ENCODE data around the gene PSRC1. TPM values are rescaled to one million over a fixed set of nuclear protein-coding genes. Genes with fewer than 3 reads are reported as not detected.

PSRC1 gene
- polyA plus RNA-seq, 1 of the 3 experiments (the other 2 are of a cell fraction) = 19.4 TPM

- no peaks in the 10 kb centered on the region for H3F3A ChIP-seq (replicated peaks; ENCODE audit: insufficient read depth)
- H3K4me2 ChIP-seq = no peak overlapping the region
- H3K9me3 ChIP-seq = no peaks in the 10 kb centered on the region
- H3K36me3 ChIP-seq (replicated peaks in 1 of 2; ENCODE audit: control insufficient read depth in 1 of 2, insufficient read depth in 2 of 2, low read length in 1 of 2) = no peaks in the 10 kb centered on the region
- POLR2A ChIA-PET = no interaction called here
- DNase-seq = no peak
- CTCF ChIA-PET = interaction anchor here (0.8 kb wide), 1 partner anchor 105 kb away, joined by 3 read pairs; the partner anchor contains the start of gene SORT1
- no peak overlapping the region for H2AFZ ChIP-seq (ENCODE audit: low read depth)
- no peak overlapping the region for H3K9ac ChIP-seq
- H3K27ac ChIP-seq (ENCODE audit: low read depth in 2 of 2, low read length in 1 of 2) = no peak overlapping the region
- 88% methylated on average over 9 of the region's 9 CpGs for WGBS (ENCODE audit: low lambda C conversion rate)
- TF ChIP-seq EZH2phosphoT487 (IDR thresholded peaks at IDR 0.05; ENCODE audit: borderline replicate concordance, low read depth) (no peak), NRF1 (IDR thresholded peaks at IDR 0.05; ENCODE audit: low read depth, low read length) (no peak), RCOR1 (IDR thresholded peaks at IDR 0.05; ENCODE audit: low read length) (no peak), MXI1 (IDR thresholded peaks at IDR 0.05; ENCODE audit: low read depth, low read length) (no peak), JUND (IDR thresholded peaks at IDR 0.05) (no peak), ELF1 (IDR thresholded peaks at IDR 0.05) (no peak), FOXJ3 (CRISPR knock-in tag; IDR thresholded peaks at IDR 0.05) (no peak), GABPA (IDR thresholded peaks at IDR 0.05; ENCODE audit: low read depth) (no peak)
- no peaks in the 10 kb centered on the region; a peak in 1 of 4 replicates for H3K4me1 ChIP-seq (ENCODE audit: control insufficient read depth in 1 of 2, insufficient read depth in 2 of 2, low read depth in 1 of 2, low read length in 1 of 2)
- no peaks in the 10 kb centered on the region for H3K79me2 ChIP-seq (ENCODE audit: insufficient read depth)
- no peaks in the 10 kb centered on the region for H4K20me1 ChIP-seq (ENCODE audit: insufficient read depth)
- H3K9me2 ChIP-seq = no peaks in the 10 kb centered on the region
- H3K4me3 ChIP-seq (ENCODE audit: low read depth in 2 of 2, low read length in 1 of 2) = no peak overlapping the region
- H3K27me3 ChIP-seq (ENCODE audit: insufficient read depth) = no peaks in the 10 kb centered on the region
These were observed 9.4 kb upstream of the PSRC1 start for GRCh38 chr1:109292364-109292763.

GRCh38 chr1:109290998-109291397 lies 8.1 kb upstream of the PSRC1 start:
- TF ChIP-seq RCOR1 (IDR thresholded peaks at IDR 0.05; ENCODE audit: low read length) (no peak), FOSL2 (IDR thresholded peaks at IDR 0.05; ENCODE audit: borderline replicate concordance, low read depth) (no peak), ZBTB33 (IDR thresholded peaks at IDR 0.05; ENCODE audit: borderline replicate concordance, low read depth) (no peak), RAD21 (IDR thresholded peaks at IDR 0.05; ENCODE audit: low read length) (no peak), CTCF (IDR thresholded peaks at IDR 0.05) (no peak), TCF12 (IDR thresholded peaks at IDR 0.05) (no peak), CHD2 (IDR thresholded peaks at IDR 0.05; ENCODE audit: low read length, partially characterized antibody) (no peak), SIN3A (IDR thresholded peaks at IDR 0.05; ENCODE audit: borderline replicate concordance, low read depth, low read length) (no peak), TEAD4 (IDR thresholded peaks at IDR 0.05; ENCODE audit: borderline replicate concordance, insufficient read depth) (no peak), GATA2 (CRISPR knock-in tag; IDR thresholded peaks at IDR 0.05) (no peak), EZH2phosphoT487 (IDR thresholded peaks at IDR 0.05; ENCODE audit: borderline replicate concordance, low read depth) (no peak), GABPA (IDR thresholded peaks at IDR 0.05; ENCODE audit: low read depth) (no peak), TAF1 (IDR thresholded peaks at IDR 0.05; ENCODE audit: borderline replicate concordance, low read depth, low read length) (no peak), PBX3 (IDR thresholded peaks at IDR 0.05) (no peak), SMC3 (IDR thresholded peaks at IDR 0.05; ENCODE audit: low read depth, low read length) (no peak), NFIC (IDR thresholded peaks at IDR 0.05; ENCODE audit: borderline replicate concordance) (no peak), NRF1 (IDR thresholded peaks at IDR 0.05; ENCODE audit: low read depth, low read length) (no peak), FOXJ3 (CRISPR knock-in tag; IDR thresholded peaks at IDR 0.05) (no peak)
- Histone ChIP-seq H3F3A (replicated peaks; ENCODE audit: insufficient read depth) (no peaks in the 10 kb centered on the region), H3K9ac (no peak overlapping the region), H3K9me3 (no peaks in the 10 kb centered on the region), H3K36me3 (replicated peaks in 1 of 2; ENCODE audit: control insufficient read depth in 1 of 2, insufficient read depth in 2 of 2, low read length in 1 of 2) (no peaks in the 10 kb centered on the region), H2AFZ (ENCODE audit: low read depth) (no peak overlapping the region), H3K4me1 (ENCODE audit: control insufficient read depth in 1 of 2, insufficient read depth in 2 of 2, low read depth in 1 of 2, low read length in 1 of 2) (no peaks in the 10 kb centered on the region), H3K4me2 (no peak overlapping the region), H3K4me3 (ENCODE audit: low read depth in 2 of 2, low read length in 1 of 2) (no peak overlapping the region), H3K9me2 (no peaks in the 10 kb centered on the region), H3K79me2 (ENCODE audit: insufficient read depth) (no peaks in the 10 kb centered on the region), H3K27ac (ENCODE audit: low read depth in 2 of 2, low read length in 1 of 2) (no peak overlapping the region), H4K20me1 (ENCODE audit: insufficient read depth) (no peaks in the 10 kb centered on the region), H3K27me3 (ENCODE audit: insufficient read depth) (no peaks in the 10 kb centered on the region)
- WGBS (ENCODE audit: low lambda C conversion rate) = 72% methylated on average over 6 of the region's 6 CpGs
- CTCF ChIA-PET = interaction anchor here (0.7 to 1.4 kb wide), 4 partner anchors 17 to 108 kb away, joined by 3 read pairs; no protein-coding TSS in a partner anchor
- no peak for DNase-seq
- POLR2A ChIA-PET = no interaction called here

Measured in SK-N-SH (cell line).